ENCODE measurements around the gene AIDA. TPM values are rescaled to one million over a fixed set of nuclear protein-coding genes. Genes with fewer than 3 reads are reported as not detected.
"Not testable (repeated sequence)": the region's sequence is repeated elsewhere in the genome, so short reads cannot be mapped to it uniquely, and the experiment has no call there.

AIDA gene
- polyA plus RNA-seq, 1 donor = 72.3 TPM

- no peak for DNase-seq
Observed at GRCh38 chr1:222716393-222716792, 4.1 kb upstream of the AIDA start.

GRCh38 chr1:222713091-222713961, 1.0 kb upstream of the AIDA start:
- peak; percentile 96 for DNase-seq

GRCh38 chr1:222711319-222712252, 705 bp downstream of the AIDA start:
- peak; percentile 54 for DNase-seq

- no peak for DNase-seq
Observed at GRCh38 chr1:222709700-222710153, 2.6 kb downstream of the AIDA start.

- DNase-seq = no peak
Observed at GRCh38 chr1:222706815-222707214, 5.5 kb downstream of the AIDA start.

GRCh38 chr1:222704260-222704659, 8.0 kb downstream of the AIDA start:
- no peak for DNase-seq

- no peak for DNase-seq
Observed at GRCh38 chr1:222702210-222702609, 10.1 kb downstream of the AIDA start.

GRCh38 chr1:222697826-222698225, 14.5 kb downstream of the AIDA start:
- no peak for DNase-seq

GRCh38 chr1:222697203-222697602, 15.1 kb downstream of the AIDA start:
- DNase-seq = no peak

- DNase-seq = no peak
Observed at GRCh38 chr1:222696741-222697140, 15.6 kb downstream of the AIDA start.

- no peak for DNase-seq
Observed at GRCh38 chr1:222694927-222695326, 17.4 kb downstream of the AIDA start.

- no peak for DNase-seq
Observed at GRCh38 chr1:222691016-222691415, 21.3 kb downstream of the AIDA start.

- DNase-seq = no peak
Observed at GRCh38 chr1:222680080-222680479, 32.2 kb downstream of the AIDA start.

GRCh38 chr1:222670110-222670509, 42.2 kb downstream of the AIDA start:
- DNase-seq = no peak

- DNase-seq = not testable (repeated sequence)
Observed at GRCh38 chr1:222669107-222669506, 43.2 kb downstream of the AIDA start.

GRCh38 chr1:222668184-222668583, 44.1 kb downstream of the AIDA start:
- not testable (repeated sequence) for DNase-seq

- no peak for DNase-seq
Observed at GRCh38 chr1:222665964-222666363, 46.3 kb downstream of the AIDA start.

- DNase-seq = no peak
Observed at GRCh38 chr1:222663431-222663934, 48.8 kb downstream of the AIDA start.

GRCh38 chr1:222657899-222658298, 54.4 kb downstream of the AIDA start:
- no peak for DNase-seq

- DNase-seq = no peak
Observed at GRCh38 chr1:222656391-222657155, 55.7 kb downstream of the AIDA start.

GRCh38 chr1:222654849-222655248, 57.4 kb downstream of the AIDA start:
- DNase-seq = no peak
